KMS-11 (cell line): ENCODE data around the gene VAPB.

Experiments
- H2AFZ ChIP-seq: fragments of 200-600 bp; sonication (generic); 2 replicates; pipeline ENCODE4 v1.6.1; 2016; ENCODE audit warnings: antibody characterized with exemption, mixed run types, low read depth
- H3K27ac ChIP-seq: fragments of 200-600 bp; sonication (generic); 2 replicates; pipeline ENCODE4 v1.6.1; 2016; ENCODE audit warnings: mild to moderate bottlenecking, mixed run types
- H3K27me3 ChIP-seq: fragments of 200-600 bp; sonication (generic); 2 replicates; pipeline ENCODE4 v1.6.1; 2017; ENCODE audit warnings: mild to moderate bottlenecking, low read depth, mixed run types, moderate library complexity; ENCODE audit not compliant: insufficient read depth
- H3K36me3 ChIP-seq: fragments of 200-600 bp; sonication (generic); 2 replicates; pipeline ENCODE4 v1.6.1; 2017; ENCODE audit warnings: mild to moderate bottlenecking, mixed run types; ENCODE audit not compliant: insufficient read depth
- H3K4me1 ChIP-seq: fragments of 200-600 bp; sonication (generic); 2 replicates; pipeline ENCODE4 v1.6.1; 2016; ENCODE audit warnings: mild to moderate bottlenecking, low read depth, mixed run types; ENCODE audit not compliant: poor library complexity, severe bottlenecking
- H3K4me2 ChIP-seq: fragments of 200-600 bp; sonication (generic); 2 replicates; pipeline ENCODE4 v1.7.0; 2016; ENCODE audit warnings: mild to moderate bottlenecking, mixed run types
- H3K4me3 ChIP-seq: fragments of 200-600 bp; sonication (generic); IDR thresholded peaks from 2 replicates; pipeline ENCODE4 v1.6.1; 2017; ENCODE audit warnings: low read depth, low read length, mixed read lengths; ENCODE audit not compliant: insufficient read depth
- H3K79me2 ChIP-seq: fragments of 200-600 bp; sonication (generic); 2 replicates; pipeline ENCODE4 v1.6.1; 2016; ENCODE audit warnings: low read depth, mixed run types; ENCODE audit not compliant: insufficient read depth
- H3K9ac ChIP-seq: fragments of 200-600 bp; sonication (generic); 2 replicates; pipeline ENCODE4 v1.6.1; 2016; ENCODE audit warnings: mild to moderate bottlenecking, mixed run types
- H4K20me1 ChIP-seq: fragments of 200-600 bp; sonication (generic); 2 replicates; pipeline ENCODE4 v1.6.1; 2016; ENCODE audit warnings: mild to moderate bottlenecking, mixed run types; ENCODE audit not compliant: insufficient read depth
- TF ChIP-seq, protein P1 (sequence below): fragments of 200-600 bp; sonication (generic); conservative IDR thresholded peaks from 2 replicates; pipeline ENCODE4 v1.6.1; 2017; ENCODE audit warnings: low read depth, mild to moderate bottlenecking, antibody characterized with exemption, low read length, moderate library complexity, mixed read lengths

The VAPB gene

DNA sequence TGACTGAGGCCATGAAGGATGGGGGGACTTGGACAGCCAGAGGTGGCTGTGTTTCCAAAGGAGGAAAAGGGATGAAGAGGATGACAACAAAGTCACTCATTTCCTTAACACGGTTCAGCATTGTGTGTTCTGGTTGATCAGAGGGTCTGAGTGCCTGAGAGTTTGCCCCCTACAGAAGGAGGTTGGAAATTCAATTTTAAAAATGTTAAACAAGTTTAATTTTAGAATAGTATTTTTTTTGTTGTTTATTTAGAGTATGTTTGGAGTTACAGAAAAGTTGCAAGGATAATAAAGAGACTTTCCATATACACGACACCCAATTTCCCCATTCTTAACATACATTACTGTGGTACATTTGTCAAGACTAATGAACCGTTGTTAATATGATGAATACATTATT, 10.3 kb upstream of the VAPB start:
- Histone ChIP-seq H2AFZ (no peak overlapping the region), H3K36me3 (no peaks in the 10 kb centered on the region), H3K4me1 (no peaks in the 10 kb centered on the region), H3K9ac (no peak overlapping the region), H3K27me3 (no peaks in the 10 kb centered on the region), H3K27ac (no peak overlapping the region), H4K20me1 (no peaks in the 10 kb centered on the region), H3K79me2 (no peaks in the 10 kb centered on the region), H3K4me2 (no peak overlapping the region), H3K4me3 (no peak overlapping the region)
- TF ChIP-seq, protein P1, sequence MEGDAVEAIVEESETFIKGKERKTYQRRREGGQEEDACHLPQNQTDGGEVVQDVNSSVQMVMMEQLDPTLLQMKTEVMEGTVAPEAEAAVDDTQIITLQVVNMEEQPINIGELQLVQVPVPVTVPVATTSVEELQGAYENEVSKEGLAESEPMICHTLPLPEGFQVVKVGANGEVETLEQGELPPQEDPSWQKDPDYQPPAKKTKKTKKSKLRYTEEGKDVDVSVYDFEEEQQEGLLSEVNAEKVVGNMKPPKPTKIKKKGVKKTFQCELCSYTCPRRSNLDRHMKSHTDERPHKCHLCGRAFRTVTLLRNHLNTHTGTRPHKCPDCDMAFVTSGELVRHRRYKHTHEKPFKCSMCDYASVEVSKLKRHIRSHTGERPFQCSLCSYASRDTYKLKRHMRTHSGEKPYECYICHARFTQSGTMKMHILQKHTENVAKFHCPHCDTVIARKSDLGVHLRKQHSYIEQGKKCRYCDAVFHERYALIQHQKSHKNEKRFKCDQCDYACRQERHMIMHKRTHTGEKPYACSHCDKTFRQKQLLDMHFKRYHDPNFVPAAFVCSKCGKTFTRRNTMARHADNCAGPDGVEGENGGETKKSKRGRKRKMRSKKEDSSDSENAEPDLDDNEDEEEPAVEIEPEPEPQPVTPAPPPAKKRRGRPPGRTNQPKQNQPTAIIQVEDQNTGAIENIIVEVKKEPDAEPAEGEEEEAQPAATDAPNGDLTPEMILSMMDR: no peak

DNA sequence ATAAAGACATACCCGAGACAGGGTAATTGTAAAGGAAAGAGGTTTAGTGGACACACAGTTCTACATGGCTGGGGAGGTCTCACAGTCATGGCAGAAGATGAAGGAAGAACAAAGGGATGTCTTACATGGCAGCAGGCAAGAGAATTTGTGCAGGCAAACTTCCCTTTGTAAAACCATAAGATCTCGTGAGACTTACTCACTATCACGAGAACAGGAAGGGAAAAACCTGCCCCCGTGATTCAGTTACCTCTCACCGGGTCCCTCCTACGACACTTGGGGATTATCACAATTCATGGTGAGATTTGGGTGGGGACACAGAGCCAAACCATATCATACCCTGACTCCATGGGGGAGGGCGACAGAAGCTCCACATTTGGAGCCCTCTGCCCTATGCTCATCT, 7.4 kb upstream of the VAPB start:
- no peaks in the 10 kb centered on the region for H3K27me3 ChIP-seq
- no peak overlapping the region for H3K4me3 ChIP-seq
- H3K9ac ChIP-seq: no peak overlapping the region
- H2AFZ ChIP-seq: no peak overlapping the region
- H3K4me2 ChIP-seq: no peak overlapping the region
- H3K27ac ChIP-seq: no peak overlapping the region
- no peaks in the 10 kb centered on the region for H3K4me1 ChIP-seq
- no peaks in the 10 kb centered on the region for H3K36me3 ChIP-seq
- no peaks in the 10 kb centered on the region for H3K79me2 ChIP-seq
- H4K20me1 ChIP-seq: no peaks in the 10 kb centered on the region
- TF ChIP-seq, protein P1: no peak

DNA sequence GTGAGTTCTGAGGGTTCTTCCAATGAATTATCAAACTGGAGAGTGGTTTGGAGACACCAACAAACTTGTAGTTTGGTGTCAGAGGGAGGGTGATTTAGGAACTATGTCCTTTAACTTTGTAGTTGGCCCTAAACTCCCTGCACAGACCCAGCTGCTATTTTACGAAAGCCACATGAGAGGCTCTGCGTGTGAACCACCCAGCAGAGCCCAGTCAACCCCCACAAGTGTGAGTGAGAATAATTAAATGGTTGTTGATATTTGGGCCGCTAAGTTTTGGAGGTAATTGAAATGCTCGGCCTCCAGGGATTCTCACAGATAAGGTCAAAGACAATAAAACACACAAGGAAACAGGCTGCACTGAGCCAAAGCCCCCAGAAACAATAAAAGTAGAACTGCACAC, 6.9 kb upstream of the VAPB start:
- H3K79me2 ChIP-seq: no peaks in the 10 kb centered on the region
- no peaks in the 10 kb centered on the region for H4K20me1 ChIP-seq
- no peak overlapping the region for H3K27ac ChIP-seq
- no peaks in the 10 kb centered on the region for H3K4me1 ChIP-seq
- no peak overlapping the region for H2AFZ ChIP-seq
- H3K36me3 ChIP-seq: no peaks in the 10 kb centered on the region
- H3K4me2 ChIP-seq: no peak overlapping the region
- H3K4me3 ChIP-seq: no peak overlapping the region
- H3K27me3 ChIP-seq: no peaks in the 10 kb centered on the region
- TF ChIP-seq, protein P1: no peak
- H3K9ac ChIP-seq: no peak overlapping the region

DNA sequence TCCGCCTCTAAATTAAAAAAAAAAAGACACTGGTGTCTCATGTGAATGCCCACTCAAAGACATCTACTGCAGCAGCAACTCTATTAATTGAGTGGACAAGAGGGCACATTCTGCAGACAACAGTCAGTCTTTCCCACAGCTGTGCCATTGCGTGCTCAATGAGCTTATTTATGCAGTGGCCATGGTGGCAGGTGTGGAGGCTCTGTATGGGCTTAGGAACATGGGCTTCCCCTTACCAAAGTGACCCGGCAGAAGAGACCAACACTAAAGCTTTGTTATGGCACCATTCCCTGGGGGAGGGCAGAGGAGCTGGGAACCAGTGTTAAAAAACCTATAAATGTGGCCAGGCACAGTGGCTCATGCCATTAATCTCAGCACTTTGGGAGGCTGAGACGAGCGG, 4.2 kb upstream of the VAPB start:
- Histone ChIP-seq H3K36me3 (no peaks in the 10 kb centered on the region), H3K4me3 (no peak overlapping the region), H3K4me1 (peaks cover 5% of the 10 kb centered on the region), H3K27ac (no peak overlapping the region), H3K9ac (no peak overlapping the region), H3K4me2 (no peak overlapping the region), H3K79me2 (peaks cover 6% of the 10 kb centered on the region), H2AFZ (no peak overlapping the region), H4K20me1 (no peaks in the 10 kb centered on the region), H3K27me3 (no peaks in the 10 kb centered on the region)
- TF ChIP-seq, protein P1: no peak
